Lung (tissue), 12 donors: ENCODE data around the gene NLN. TPM values are rescaled to one million over a fixed set of nuclear protein-coding genes. Genes with fewer than 3 reads are reported as not detected.

Experiments
- ATAC-seq: fragments of 200-7000 bp; cut with Tn5 transposase; one replicate; pipeline ENCODE4 v1.9.1; 2020; ENCODE audit warnings: moderate number of reproducible peaks; ENCODE audit not compliant: insufficient read depth, low FRiP score
- DNase-seq, 3 donors: peaks; one replicate each; pipeline ENCODE4 v3.0.0-alpha.2; 2013 to 2017
- H3K27ac ChIP-seq, 2 donors: one replicate each; pipeline ENCODE4 v1.5.1; 2013; ENCODE audit warnings: mild to moderate bottlenecking in 2 of 2, moderate library complexity in 2 of 2, control low read depth in 1 of 2, inconsistent platforms in 1 of 2, low read depth in 1 of 2, low read length in 1 of 2
- H3K27me3 ChIP-seq, 3 donors: one replicate each; pipeline ENCODE4 v1.5.1; 2013; ENCODE audit warnings: low read length in 2 of 3; ENCODE audit not compliant: control insufficient read depth in 3 of 3, insufficient read depth in 3 of 3
- H3K36me3 ChIP-seq, 4 donors: one replicate each; pipeline ENCODE4 v1.5.1; 2013; ENCODE audit warnings: low read length in 4 of 4, mild to moderate bottlenecking in 1 of 4, moderate library complexity in 1 of 4; ENCODE audit not compliant: control insufficient read depth in 4 of 4, insufficient read depth in 4 of 4
- H3K4me1 ChIP-seq, 5 donors: one replicate each; pipeline ENCODE4 v1.5.1; 2013; ENCODE audit warnings: low read length in 5 of 5, mild to moderate bottlenecking in 2 of 5, moderate library complexity in 1 of 5; ENCODE audit not compliant: control insufficient read depth in 5 of 5, insufficient read depth in 5 of 5
- H3K4me3 ChIP-seq: one replicate; pipeline ENCODE4 v1.5.1; 2013; ENCODE audit warnings: mild to moderate bottlenecking, control low read depth, moderate library complexity
- H3K9ac ChIP-seq, 2 donors: one replicate each; pipeline ENCODE4 v1.5.1; 2013; ENCODE audit warnings: low read length in 2 of 2, control low read depth in 1 of 2; ENCODE audit not compliant: insufficient read depth in 1 of 2
- H3K9me3 ChIP-seq, 4 donors: one replicate each; pipeline ENCODE4 v1.5.1; 2013; ENCODE audit warnings: low read length in 3 of 4, mild to moderate bottlenecking in 1 of 4, moderate library complexity in 1 of 4; ENCODE audit not compliant: control insufficient read depth in 4 of 4, insufficient read depth in 3 of 4
- CTCF ChIP-seq: IDR thresholded peaks from 2 replicates; pipeline ENCODE4 v1.5.1; 2012; ENCODE audit warnings: mild to moderate bottlenecking; ENCODE audit errors: control extremely low read depth, extremely low read depth
- WGBS, 2 donors: extraction: QIAGEN DNeasy Blood & Tissue Kit; methylation state at CpG; one replicate each; pipeline ENCODE4 v1.1.7; 2013; 5-methylcytosine and 5-hydroxymethylcytosine counted together
- polyA plus RNA-seq, 2 donors: library from polyadenylated mRNA; stranded (reverse); fragments of 200-250 nt; gene quantifications; one replicate each; pipeline ENCODE4 v1.2.1, GENCODE V29; 2013
- total RNA-seq, 2 donors: library from RNA; depleted of rRNA in 1 of 2; stranded (reverse); fragments of >200 nt in 1 of 2; gene quantifications; one replicate each; pipeline ENCODE4 v1.2.1, GENCODE V29; 2014 to 2021
- donor health status: control.
- donor health status: control.
- donor health status: Bipolar disorder and iron deficiency.
- donor health status: healthy.
- donor health status: DM: yes; HTN: yes; CAD: no.

The NLN gene
- total and polyA plus RNA-seq, 4 donors: 2.9 to 21.3 (median 11.8) TPM

GRCh38 chr5:65819215-65819904, 97.4 kb downstream of the NLN start:
- ATAC-seq: no peak
- no peaks in the 10 kb centered on the region for H3K36me3 ChIP-seq
- no peaks in the 10 kb centered on the region for H3K9me3 ChIP-seq
- TF ChIP-seq CTCF: no peak
- H3K4me1 ChIP-seq: peaks cover 0 to 2% (median 0%) of the 10 kb centered on the region in 5 donors
- no peak for DNase-seq
- no peaks in the 10 kb centered on the region for H3K27me3 ChIP-seq
- WGBS, 2 donors: 48 to 58% methylated on average over 3 of the region's 3 CpGs
- no peak overlapping the region for H3K9ac ChIP-seq
- H3K27ac ChIP-seq: no peak overlapping the region
- H3K4me3 ChIP-seq: no peak overlapping the region

- Histone ChIP-seq H3K9ac (no peak overlapping the region), H3K4me3 (no peak overlapping the region), H3K4me1 (peaks cover 0 to 2% (median 0%) of the 10 kb centered on the region in 5 donors), H3K36me3 (no peaks in the 10 kb centered on the region), H3K9me3 (no peaks in the 10 kb centered on the region), H3K27ac (no peak overlapping the region), H3K27me3 (no peaks in the 10 kb centered on the region)
- DNase-seq: no peak
- ATAC-seq: no peak
- TF ChIP-seq CTCF: no peak
Observed at GRCh38 chr5:65819905-65820240, 97.9 kb downstream of the NLN start.

DNA sequence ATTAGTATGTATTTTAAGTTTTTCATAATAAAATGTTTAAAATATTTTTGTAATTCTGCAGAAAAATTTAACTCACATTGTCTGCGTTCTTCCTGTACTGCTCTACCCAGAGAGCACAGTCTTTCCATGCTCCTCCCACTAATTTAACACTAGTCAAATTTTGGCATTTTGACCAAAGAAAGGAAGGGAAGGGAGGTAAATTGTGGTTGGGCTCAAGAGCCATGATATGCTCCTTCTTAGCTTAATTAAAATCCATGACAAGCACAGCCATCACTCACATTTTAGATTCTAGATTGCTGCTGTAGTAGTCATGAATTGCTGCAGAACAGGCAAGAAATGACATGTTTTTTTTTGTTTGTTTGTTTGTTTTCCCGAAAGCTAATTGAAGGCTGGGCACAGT, 98.4 kb downstream of the NLN start:
- Histone ChIP-seq H3K27me3 (no peaks in the 10 kb centered on the region), H3K36me3 (no peaks in the 10 kb centered on the region), H3K9me3 (no peaks in the 10 kb centered on the region), H3K27ac (no peak overlapping the region), H3K4me3 (no peak overlapping the region), H3K9ac (no peak overlapping the region), H3K4me1 (peaks cover 0 to 2% (median 0%) of the 10 kb centered on the region in 5 donors)
- ATAC-seq: no peak
- WGBS, 2 donors: 90 to 100% methylated on average over 2 of the region's 2 CpGs
- TF ChIP-seq CTCF: no peak
- no peak for DNase-seq

- TF ChIP-seq CTCF: no peak
- no peak for ATAC-seq
- no peak overlapping the region for H3K9ac ChIP-seq
- H3K27ac ChIP-seq: no peak overlapping the region
- DNase-seq: no peak
- no peaks in the 10 kb centered on the region for H3K27me3 ChIP-seq
- H3K9me3 ChIP-seq: no peaks in the 10 kb centered on the region
- 78 to 88% methylated on average over 4 of the region's 4 CpGs for WGBS, 2 donors
- H3K4me1 ChIP-seq: peaks cover 0 to 2% (median 0%) of the 10 kb centered on the region in 5 donors
- no peak overlapping the region for H3K4me3 ChIP-seq
- no peaks in the 10 kb centered on the region for H3K36me3 ChIP-seq
Observed at GRCh38 chr5:65821966-65822365, 100.0 kb downstream of the NLN start.
